Ureter (tissue), 1 donor: ENCODE data around the gene IGSF6. TPM values are rescaled to one million over a fixed set of nuclear protein-coding genes. Genes with fewer than 3 reads are reported as not detected.
"Not testable (repeated sequence)": the region's sequence is repeated elsewhere in the genome, so short reads cannot be mapped to it uniquely, and the experiment has no call there.

Experiments used
- DNase-seq: peaks from one replicate; pipeline ENCODE4 v3.0.0-alpha.2; 2020; ENCODE audit warnings: low spot score
- total RNA-seq: library from RNA; stranded (reverse); gene quantifications from one replicate; pipeline ENCODE4 v1.2.4, GENCODE V29; 2023
- donor health status: DM: yes; HTN: yes; CAD: no.

Gene IGSF6
- total RNA-seq, 1 donor from 2014 or later, result 5.2 TPM

DNA sequence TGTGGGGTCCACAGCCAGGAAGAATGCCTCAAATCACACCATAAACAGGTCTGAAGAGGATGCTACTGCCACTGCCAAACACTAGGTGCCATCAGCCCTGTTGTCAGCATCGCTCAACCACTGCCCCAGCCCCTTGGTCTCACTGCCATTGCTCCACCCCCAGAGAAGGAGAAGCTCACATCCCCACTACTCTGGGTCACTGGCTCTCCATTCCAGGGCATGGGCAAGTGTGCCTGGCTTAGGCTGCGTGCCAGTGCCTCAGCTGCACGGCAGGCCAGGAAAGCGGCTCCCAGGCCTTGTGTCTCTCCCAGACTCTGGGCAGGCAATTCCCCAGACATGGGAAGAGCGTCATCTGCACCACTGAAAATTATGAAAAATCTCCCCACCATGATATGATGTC lies 1.2 kb upstream of the IGSF6 start:
- no peak for DNase-seq

DNA sequence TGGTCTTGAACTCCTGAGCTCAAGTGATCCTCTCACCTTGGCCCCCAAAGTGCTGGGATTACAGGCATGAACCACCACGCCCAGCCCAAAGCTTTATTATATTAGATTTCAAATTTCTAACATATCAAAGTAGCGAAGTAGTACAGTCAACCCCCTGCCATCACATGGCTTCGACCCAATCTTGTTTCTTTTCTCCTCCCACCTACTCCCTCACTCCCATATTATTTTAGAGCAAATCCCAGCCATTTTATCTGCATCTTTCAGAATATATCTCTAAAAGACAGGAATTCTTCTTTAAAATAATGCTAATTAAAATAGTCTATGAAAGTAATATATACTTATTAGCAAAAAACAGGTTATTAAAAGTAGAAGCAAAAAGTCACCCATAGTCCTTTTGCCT lies 893 bp downstream of the IGSF6 start:
- DNase-seq, result no peak

DNA sequence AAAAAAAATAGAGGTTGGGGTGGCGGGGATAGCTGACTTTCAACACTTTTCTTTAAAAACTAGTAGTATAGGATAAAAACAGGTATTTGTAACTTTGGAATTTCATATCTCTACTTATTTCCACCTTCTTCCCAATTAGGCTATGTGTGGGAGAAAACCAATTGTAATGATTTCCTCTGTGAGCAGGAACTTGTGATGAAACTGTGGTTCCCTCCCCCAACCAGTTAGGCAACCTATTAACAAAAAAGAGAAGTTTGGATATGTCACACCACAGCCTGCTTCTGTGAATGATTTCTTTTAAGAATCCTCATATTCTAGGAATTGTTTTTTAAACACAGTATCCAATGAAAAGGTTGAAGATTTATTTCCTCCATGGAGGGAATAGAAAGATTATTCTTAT lies 1.9 kb downstream of the IGSF6 start:
- no peak for DNase-seq

DNA sequence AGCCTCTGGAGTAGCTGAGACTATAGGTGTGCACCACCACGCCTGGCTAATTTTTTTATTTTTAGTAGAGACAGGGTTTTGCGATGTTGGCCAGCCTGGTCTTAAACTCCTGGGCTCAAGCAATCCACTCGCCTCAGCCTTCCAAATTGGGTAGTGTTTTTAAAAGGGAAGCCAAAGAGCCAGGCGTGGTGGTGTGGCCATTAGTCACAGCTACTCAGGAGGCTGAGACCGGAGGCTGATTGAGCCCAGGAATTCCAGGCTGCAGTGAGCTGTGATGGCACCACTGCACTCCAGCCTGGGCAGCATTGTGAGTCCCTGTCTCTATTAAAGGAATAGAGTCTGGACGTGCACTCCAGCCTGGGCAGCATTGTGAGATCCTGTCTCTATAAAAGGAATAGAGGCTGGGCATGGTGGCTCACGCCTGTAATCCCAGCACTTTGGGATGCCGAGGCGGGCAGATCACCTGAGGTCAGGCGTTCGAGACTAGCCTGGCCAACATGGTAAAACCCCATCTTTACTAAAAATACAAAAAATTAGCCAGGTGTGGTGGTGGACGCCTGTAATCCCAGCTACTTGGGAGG lies 2.5 kb downstream of the IGSF6 start:
- not testable (repeated sequence) for DNase-seq

DNA sequence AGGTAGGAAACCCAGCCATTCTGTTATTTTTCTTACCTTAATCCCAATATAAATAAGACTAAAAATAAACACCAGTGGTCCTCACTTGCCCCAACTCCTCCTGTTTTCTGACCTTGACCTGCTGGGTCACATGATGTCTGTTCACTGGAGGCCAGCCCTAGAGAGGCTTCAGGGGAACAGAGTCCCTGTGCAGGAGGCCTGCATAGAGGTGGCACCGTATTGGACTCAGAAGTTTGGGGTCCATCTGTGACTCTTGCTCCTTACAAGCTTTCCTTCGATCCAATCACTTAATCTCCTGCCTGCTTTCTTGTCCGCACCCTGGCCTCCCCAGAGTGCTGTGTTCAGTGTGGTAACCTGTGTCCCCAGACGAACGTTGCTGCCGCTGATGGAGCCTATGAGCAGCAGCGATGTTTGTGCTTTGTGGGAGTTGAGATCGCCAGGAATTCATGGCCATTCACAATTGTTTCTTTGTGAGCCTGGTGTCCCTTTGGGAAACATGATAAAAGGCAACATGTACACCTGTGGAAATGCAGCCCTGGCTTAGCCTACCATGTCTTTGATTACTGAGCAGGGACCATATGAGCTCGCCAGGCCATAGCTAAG lies 4.7 kb downstream of the IGSF6 start:
- DNase-seq, result no peak

DNA sequence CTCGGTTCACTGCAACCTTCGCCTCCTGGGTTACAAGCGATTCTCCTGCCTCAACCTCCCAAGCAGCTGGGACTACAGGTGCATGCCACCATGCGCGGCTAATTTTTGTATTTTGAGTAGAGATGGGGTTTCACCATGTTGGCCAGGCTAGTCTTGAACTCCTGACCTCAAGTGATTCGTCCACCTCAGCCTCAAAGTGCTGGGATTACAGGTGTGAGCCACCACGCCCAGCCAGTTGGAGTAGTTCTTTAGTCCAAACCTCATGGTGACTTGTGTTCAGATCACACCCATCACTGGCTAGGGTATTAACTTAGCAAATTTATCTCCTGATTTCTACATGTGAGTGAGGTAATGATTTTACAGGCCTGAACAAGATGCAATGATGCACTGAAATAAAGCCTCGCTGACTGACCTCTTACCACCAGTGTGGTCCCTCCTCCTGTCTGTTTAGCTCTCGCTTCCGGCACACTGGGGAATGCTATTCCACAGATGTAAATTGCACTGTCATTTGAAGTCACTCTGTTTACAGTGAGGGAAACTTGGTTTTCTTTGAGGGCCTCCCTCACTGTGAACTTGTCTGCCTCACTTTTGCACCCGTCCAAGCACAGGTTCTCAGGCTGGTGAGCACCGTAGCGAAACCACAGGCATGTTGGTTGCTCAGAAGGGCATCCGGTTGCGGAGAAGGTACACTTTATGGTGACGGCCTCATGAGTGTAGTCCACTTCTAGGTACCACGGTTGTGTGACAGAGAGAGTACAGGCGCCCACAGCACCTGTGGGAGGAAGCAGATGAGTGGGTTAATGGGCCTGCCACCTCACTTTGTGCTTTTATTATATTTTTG lies 5.5 kb downstream of the IGSF6 start:
- DNase-seq, result no peak

DNA sequence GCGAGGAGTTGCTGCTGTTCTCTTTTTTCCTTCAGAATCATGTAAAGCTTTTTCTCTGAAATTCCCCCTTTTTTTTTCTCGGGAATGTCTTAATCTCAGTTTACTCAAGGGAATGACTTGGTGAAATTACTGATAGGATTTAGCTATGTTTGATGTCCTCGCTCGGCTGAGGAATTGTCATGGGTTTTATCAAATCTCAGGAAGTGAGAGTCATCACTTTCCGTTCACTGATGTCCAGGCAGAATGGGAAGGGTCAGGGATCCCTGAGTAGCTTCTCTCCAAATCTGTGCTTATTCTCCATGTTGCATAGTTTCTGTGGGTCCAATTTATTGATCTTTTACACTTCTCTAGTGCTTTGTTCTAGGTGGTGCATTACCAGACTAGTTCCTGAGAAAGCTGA lies 6.3 kb downstream of the IGSF6 start:
- no peak for DNase-seq

DNA sequence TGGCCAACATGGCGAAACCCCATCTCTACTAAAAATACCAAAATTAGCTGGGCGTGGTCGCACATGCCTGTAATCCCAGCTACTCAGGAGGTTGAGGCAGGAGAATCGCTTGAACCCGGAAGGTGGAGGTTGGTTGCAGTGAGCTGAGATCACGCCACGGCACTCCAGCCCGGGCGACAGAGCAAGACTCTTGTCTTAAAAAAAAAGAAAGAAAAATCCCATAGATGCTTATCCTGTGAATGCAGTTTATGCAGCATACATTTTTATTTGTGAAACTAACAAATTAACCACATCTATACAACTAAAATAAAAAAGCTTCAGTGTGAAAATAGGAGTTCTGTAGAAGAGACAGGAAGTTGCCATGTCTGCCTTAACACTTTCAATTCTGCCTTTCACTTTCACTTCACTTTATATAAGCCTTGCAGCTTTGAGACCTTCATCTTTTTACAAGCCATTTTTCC lies 7.1 kb downstream of the IGSF6 start:
- no peak for DNase-seq

DNA sequence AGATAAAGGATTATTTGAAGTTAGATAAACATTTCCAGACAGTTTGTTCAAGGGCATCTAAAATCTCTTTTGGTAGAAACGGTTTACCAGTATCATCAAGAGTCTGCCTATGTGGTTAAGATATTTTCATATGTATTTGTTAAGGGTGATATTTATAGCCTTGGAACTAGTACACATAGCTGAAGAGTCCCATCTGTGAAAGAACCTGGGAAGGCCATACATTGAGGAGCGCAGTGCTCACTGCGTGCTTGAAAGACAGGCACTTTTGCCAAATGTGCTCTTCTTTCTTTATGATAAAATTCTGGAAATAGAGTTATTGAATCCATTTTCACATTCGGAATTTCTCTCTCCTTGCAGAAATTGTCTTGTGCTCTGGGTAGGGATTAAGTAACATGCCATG lies 7.7 kb downstream of the IGSF6 start:
- no peak for DNase-seq

DNA sequence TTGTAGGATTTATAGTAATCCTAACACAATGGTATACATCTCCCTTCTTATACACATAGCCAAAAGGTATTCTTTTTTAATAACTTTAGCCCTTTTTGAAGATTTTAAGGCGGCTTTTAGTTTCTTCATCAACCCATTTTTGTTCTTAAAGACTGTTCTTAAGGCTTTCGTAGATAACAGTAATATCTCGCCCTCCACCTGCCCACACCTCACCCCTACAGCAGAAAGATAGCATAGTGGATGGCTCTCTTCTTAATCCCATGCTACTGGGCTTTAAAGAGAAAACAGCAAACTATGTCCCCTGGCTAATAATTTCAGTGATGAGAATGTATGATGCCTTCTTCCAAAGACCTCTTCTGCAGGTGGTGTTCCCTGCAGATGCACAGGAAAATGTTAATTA lies 8.6 kb downstream of the IGSF6 start:
- DNase-seq, result peak; percentile 0

DNA sequence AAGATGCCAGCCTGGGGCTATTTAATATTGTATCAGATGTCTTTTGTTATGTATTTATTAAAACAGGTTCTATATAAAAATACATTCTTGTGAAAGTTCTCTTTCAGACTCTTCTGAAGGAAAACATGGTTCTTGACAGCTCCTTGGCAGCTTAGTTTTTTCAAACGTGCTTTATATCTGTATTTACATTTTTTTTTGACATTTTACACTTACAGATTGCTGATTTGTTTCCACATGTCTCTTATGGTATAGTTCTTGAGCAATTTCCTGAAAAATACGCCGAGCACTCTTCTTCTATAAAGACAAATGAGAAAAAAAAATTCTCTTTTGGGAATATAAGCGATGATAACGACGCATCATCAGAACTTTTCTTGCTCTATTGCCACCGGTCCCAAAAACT lies 9.5 kb downstream of the IGSF6 start:
- no peak for DNase-seq

DNA sequence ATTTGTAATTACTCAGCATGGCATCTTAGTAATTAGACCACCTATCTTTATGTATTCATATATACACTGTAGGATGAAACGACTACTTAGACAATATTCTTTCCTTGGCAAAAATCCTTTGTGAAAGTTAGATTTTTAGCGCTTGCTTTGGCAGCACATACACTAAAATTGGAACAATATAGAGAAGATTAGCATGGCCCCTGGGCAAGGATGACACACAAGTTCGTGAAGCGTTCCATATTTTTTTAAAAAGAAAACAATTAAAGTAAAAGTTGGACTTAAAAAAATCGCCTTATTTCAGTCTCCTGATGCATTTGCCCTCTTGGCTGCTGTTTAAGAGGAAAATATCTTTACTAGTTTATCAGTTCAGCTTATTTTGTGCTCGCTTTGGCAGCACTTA lies 10.5 kb downstream of the IGSF6 start:
- no peak for DNase-seq

DNA sequence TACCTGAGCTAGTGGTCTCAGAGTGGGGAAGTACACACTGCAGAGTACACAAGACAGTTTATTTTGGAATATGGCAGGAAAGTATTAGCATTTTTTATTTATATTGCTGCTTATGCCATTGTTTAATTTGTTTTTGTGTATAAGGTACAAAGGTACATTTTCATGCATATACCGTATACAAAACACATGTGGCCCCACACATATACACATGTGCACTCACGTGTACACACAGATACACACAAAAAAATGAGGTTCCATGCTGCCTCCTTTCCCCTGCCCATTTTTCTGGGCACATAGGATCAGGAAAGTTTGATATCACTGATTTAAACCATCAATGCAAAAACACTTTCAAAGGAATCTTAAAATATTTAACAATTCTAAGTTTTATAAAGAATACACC lies 12.9 kb downstream of the IGSF6 start:
- no peak for DNase-seq

DNA sequence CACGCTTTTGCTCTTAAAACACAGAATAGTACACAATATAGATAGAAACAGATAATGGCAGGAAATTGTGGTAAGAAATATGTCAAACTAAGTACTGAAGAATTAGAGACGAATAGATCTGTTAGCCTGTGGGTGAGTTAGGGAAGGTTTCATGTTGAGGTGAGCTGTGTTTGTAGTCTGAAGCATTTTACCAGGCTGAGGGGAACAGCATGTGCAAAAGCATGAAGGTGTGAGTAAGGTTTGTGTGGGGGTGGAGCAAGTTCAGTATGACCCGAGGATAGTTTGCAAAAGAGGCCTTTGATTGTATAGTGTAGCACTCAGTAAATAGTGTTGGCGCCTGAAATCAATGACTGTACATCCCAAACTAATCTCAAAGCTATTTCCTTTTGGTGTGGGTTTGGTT lies 13.8 kb downstream of the IGSF6 start:
- DNase-seq, result no peak

DNA sequence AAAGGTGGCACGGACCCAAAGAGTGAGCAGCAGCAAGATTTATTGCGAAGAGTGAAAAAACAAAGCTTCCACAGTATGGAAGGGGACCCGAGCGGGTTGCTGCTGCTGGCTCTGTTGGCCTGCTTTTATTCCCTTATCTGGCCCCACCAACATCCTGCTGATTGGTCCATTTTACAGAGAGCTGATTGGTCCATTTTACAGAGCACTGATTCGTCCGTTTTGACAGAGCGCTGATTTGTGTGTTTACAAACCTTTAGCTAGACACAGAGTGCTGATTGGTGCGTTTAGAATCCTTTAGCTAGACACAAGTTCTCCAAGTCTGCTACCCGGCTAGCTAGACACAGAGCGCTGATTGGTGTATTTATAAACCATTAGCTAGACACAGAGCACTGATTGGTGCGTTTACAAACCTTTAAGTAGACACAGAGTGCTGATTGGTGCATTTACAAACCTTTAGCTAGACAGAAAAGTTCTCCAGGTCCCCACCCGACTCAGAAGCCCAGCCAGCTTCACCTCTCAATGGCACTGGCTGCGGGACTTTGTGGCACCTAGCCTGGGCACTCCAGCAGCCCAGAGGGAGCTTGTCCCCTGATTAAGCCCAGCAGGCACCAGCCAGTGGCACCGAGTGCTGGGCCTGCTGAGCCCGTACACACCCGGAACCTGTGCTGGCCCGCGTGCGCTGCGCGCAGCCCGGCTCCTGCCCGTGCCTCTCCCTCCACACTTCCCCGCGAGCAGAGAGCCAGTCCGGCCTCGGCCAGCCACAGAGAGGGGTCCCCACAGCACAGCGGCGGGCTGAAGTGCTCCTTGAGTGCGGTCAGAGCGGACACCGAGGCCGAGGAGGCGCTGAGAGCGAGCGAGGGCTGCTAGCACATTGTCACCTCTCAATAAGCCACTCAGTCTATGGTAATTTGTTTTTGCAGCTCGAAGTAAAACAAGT lies 15.1 kb downstream of the IGSF6 start:
- DNase-seq, result no peak

DNA sequence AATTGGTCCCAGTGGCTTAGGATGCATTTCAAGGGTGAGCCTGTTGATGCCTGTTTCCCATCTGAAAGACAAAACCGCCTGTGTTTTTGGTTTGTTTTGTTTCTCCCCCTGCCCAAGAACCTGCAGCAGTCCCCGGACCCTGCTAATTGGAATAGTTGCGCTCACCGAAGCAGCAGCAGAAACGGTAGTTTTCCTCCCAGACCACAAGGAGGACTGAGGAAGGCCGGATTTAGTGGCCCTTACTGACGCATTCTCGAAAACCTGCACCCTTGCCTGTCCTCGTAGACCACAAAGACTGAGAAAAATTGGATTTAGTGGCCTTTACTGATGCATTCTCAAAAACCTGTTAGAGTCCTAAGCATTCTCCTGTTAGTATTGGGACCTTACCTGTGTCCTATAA lies 16.7 kb downstream of the IGSF6 start:
- not testable (repeated sequence) for DNase-seq

DNA sequence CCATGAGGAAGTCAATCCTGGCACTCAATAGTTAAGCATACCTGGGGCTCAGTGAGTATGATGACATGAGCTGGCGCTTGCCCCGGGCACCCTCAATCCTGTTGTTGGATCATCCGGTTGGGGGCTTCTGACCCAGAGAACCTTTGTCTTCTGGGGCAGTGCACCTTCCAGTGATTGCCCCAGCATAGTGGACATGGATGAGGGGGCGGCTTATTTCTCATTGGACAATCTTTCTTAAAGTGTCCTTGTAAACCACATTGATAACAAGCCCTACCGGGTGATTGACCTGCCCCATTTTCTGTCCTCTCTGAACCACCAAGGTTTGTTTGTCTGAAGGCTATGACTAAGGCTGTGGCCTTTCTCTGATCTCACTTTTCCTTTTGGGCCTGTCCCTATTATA lies 18.2 kb downstream of the IGSF6 start:
- no peak for DNase-seq

DNA sequence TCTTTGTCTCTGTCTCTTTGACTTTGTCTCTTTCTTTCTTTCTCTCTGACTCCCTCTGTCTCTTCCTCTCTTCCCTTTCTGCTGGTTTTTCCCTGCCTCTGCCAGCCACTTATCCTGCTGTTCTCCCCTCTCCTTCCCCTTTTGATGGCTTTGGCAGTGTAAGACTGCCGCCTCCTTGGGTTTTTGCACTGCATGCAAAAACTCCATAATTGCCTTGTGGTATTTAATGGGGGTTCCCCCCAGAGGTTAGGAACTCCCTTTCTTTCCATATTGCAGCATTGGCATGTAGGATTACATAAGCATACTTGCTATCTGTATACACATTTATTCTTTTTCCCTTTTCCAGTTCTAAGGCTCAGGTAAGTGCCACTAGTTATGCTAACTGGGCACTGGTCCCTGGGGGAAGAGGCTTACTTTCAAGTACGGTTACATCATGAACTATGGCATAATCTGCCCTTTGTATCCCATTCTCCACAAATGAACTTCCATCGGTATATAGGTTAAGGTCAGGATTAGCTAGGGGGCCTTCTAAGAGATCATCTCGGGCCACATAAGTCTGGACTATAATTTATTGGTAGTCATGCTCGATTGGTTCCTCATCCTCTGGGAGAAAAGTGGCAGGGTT lies 20.3 kb downstream of the IGSF6 start:
- DNase-seq, result not testable (repeated sequence)

DNA sequence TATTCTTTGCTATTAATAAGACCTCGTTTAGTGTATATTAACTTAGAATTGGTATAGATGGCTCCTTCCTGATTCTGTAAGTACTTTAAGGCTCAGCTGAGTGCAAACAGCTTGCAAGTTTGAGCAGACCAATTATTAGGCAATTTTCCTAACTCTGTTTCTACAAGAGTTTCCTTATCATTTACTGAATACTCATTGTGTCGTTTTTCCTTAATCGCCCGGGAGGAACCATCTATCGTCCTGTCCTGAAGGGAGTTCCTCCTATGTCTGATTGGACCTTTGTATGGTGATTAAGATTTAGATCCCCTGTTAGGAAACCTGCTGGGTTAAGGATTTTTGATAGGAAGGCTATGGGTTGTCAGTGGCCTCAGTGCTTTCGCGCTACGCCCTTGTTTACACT lies 21.0 kb downstream of the IGSF6 start:
- not testable (repeated sequence) for DNase-seq

DNA sequence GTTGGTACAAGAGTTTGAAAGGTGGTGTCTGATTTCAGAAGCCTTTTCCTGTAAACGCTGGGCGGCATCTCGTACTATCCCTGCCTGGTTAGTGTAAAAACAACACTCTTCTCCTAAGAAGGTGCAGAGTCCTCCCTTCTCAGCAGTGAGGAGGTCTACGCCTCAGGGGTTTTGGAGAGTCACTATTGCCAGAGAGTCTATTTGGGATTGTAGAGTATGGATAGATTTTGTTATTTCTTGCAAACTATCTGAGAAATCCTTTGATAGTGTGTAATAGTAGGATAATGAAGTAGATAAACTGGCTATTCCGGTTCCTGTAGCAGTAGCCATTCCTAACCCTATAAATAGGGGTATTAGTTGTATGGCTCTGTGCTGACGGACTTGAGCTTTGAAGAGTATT lies 21.5 kb downstream of the IGSF6 start:
- DNase-seq, result not testable (repeated sequence)
